T-cell (primary cell): Measurements from ENCODE around the gene CCR8. TPM values are rescaled to one million over a fixed set of nuclear protein-coding genes. Genes with fewer than 3 reads are reported as not detected.

Experiments
- ATAC-seq, 4 experiments: fragments of 200-7000 bp in 3 of 4; fragments of 150-1000 bp in 1 of 4; cut with Tn5 transposase; replicated peaks in 1 of 4; 1 replicate in 3 of 4; 2 replicates in 1 of 4; pipeline ENCODE4 v1.10.0; 2021; ENCODE audit warnings: moderate library complexity in 3 of 4, mild to moderate bottlenecking in 2 of 4, moderate number of reproducible peaks in 1 of 4
- CTCF ChIA-PET, 2 donors: fragments of 300-600 bp; sonication (Branson Sonifier 250); formaldehyde crosslinking; loops; one replicate each; lab custom pipeline; 2022; ENCODE audit warnings: antibody characterized with exemption in 2 of 2; lab: Charles Lee
- POLR2A ChIA-PET, 2 donors: fragments of 300-600 bp; sonication (Branson Sonifier 250); formaldehyde crosslinking; loops; one replicate each; lab custom pipeline; 2022; ENCODE audit warnings: antibody characterized with exemption in 2 of 2; lab: Charles Lee
- DNase-seq, 35 experiments: peaks; one replicate each; pipeline versions ENCODE4 v3.0.0 to v3.0.0-alpha.2; 2013 to 2023
- H3K27ac ChIP-seq: one replicate; pipeline ENCODE4 v1.5.1; 2013; ENCODE audit warnings: low read length
- H3K27me3 ChIP-seq, 2 experiments: replicated peaks in 1 of 2; 1 replicate in 1 of 2; 2 replicates in 1 of 2; pipeline versions ENCODE4 v1.6.1 to v1.7.0; 2013; ENCODE audit warnings: low read length in 1 of 2, mixed read lengths in 1 of 2; ENCODE audit not compliant: control insufficient read depth in 2 of 2, insufficient read depth in 2 of 2; ENCODE audit errors: extremely low read depth in 1 of 2
- H3K36me3 ChIP-seq, 2 donors: 1 replicate in 1 of 2; 2 replicates in 1 of 2; pipeline versions ENCODE4 v1.6.1 to v1.7.0; 2013; ENCODE audit warnings: low read length in 1 of 2; ENCODE audit not compliant: control insufficient read depth in 2 of 2, insufficient read depth in 1 of 2; ENCODE audit errors: extremely low read depth in 1 of 2
- H3K4me1 ChIP-seq, 2 experiments: 1 replicate in 1 of 2; 2 replicates in 1 of 2; pipeline versions ENCODE4 v1.6.1 to v1.7.0; 2013; ENCODE audit warnings: low read length in 2 of 2, mixed read lengths in 1 of 2; ENCODE audit not compliant: insufficient read depth in 2 of 2, control insufficient read depth in 1 of 2; ENCODE audit errors: extremely low read depth in 1 of 2
- H3K4me3 ChIP-seq, 2 donors: 1 replicate in 1 of 2; 2 replicates in 1 of 2; pipeline versions ENCODE4 v1.5.1 to v1.7.0; 2013; ENCODE audit warnings: mild to moderate bottlenecking in 2 of 2, low read length in 1 of 2, moderate library complexity in 1 of 2; ENCODE audit not compliant: control insufficient read depth in 1 of 2; ENCODE audit errors: extremely low read depth in 1 of 2
- H3K9me3 ChIP-seq: 2 replicates; pipeline ENCODE4 v1.7.0; 2013
- H3K27ac Mint-ChIP-seq, 2 donors: one replicate each; pipeline ENCODE4 v1.8.0; 2020 to 2021; ENCODE audit warnings: mild to moderate bottlenecking in 2 of 2, mixed read lengths in 2 of 2
- H3K27me3 Mint-ChIP-seq, 2 donors: one replicate each; pipeline ENCODE4 v1.8.0; 2021 to 2022; ENCODE audit warnings: mixed read lengths in 2 of 2
- H3K36me3 Mint-ChIP-seq: one replicate; pipeline ENCODE4 v1.8.0; 2021; ENCODE audit warnings: mixed read lengths
- H3K4me1 Mint-ChIP-seq, 3 donors: one replicate each; pipeline ENCODE4 v1.8.0; 2020 to 2022; ENCODE audit warnings: mixed read lengths in 3 of 3, mild to moderate bottlenecking in 1 of 3
- H3K4me3 Mint-ChIP-seq, 3 donors: one replicate each; pipeline ENCODE4 v1.8.0; 2020 to 2022; ENCODE audit warnings: mild to moderate bottlenecking in 3 of 3, mixed read lengths in 3 of 3, moderate library complexity in 3 of 3
- H3K9me3 Mint-ChIP-seq, 3 donors: one replicate each; pipeline ENCODE4 v1.8.0; 2020 to 2022; ENCODE audit warnings: mixed read lengths in 3 of 3
- WGBS: methylation state at CpG from one replicate; pipeline ENCODE4 v1.1.5; 2013; ENCODE audit warnings: missing lambda C conversion rate; ENCODE audit not compliant: insufficient coverage; 5-methylcytosine and 5-hydroxymethylcytosine counted together
- total RNA-seq, 35 experiments: library from RNA in 6 of 35; stranded (reverse) in 6 of 35; fragments of 120-200 nt in 1 of 35; gene quantifications; one replicate each; pipeline versions ENCODE4 v1.2.1 to v1.2.4 and lab custom pipeline; 2013 to 2026

Gene CCR8
- total RNA-seq, 5 donors from 2014 or later (not counting 1 experiment from before 2014, with no cell fraction given), result 1.9 to 6.7 (median 2.8) TPM

GRCh38 chr3:39372833-39373232, 43.3 kb downstream of the CCR8 start:
- peaks cover 0 to under 1% (median under 1%) of the 10 kb centered on the region in 3 donors for H3K4me1 Mint-ChIP-seq
- H3K27me3 Mint-ChIP-seq, result no peaks in the 10 kb centered on the region
- Histone ChIP-seq H3K9me3 (no peaks in the 10 kb centered on the region), H3K4me1 (peaks cover under 1% of the 10 kb centered on the region in 2 experiments), H3K36me3 (no peaks in the 10 kb centered on the region), H3K27ac (no peak overlapping the region), H3K4me3 (no peak overlapping the region), H3K27me3 (peaks cover 0 to 3% of the 10 kb centered on the region in 2 experiments)
- DNase-seq (no peak), ATAC-seq (no peak)
- no peaks in the 10 kb centered on the region for H3K36me3 Mint-ChIP-seq
- H3K9me3 Mint-ChIP-seq, result peaks cover 0 to 3% (median 0%) of the 10 kb centered on the region in 3 donors
- H3K27ac Mint-ChIP-seq, result no peak overlapping the region
- POLR2A ChIA-PET, result interaction anchor here (0.6 kb wide), 2 partner anchors 30 to 50 kb away, joined by 3 to 4 read pairs; no protein-coding TSS in a partner anchor
- CTCF ChIA-PET, result interaction anchor here in 1 of 2 donors (0.6 to 0.9 kb wide), 2 partner anchors 80 to 85 kb away, joined by 3 read pairs; no protein-coding TSS in a partner anchor
- H3K4me3 Mint-ChIP-seq, result no peak overlapping the region

GRCh38 chr3:39376959-39377634, 47.6 kb downstream of the CCR8 start:
- H3K4me3 Mint-ChIP-seq, result no peak overlapping the region
- 79% methylated on average over 2 of the region's 5 CpGs for WGBS
- Histone ChIP-seq H3K9me3 (no peaks in the 10 kb centered on the region), H3K4me3 (no peak overlapping the region), H3K4me1 (peaks cover 2 to 3% of the 10 kb centered on the region in 2 experiments), H3K27ac (no peak overlapping the region), H3K36me3 (no peaks in the 10 kb centered on the region), H3K27me3 (peaks cover 0 to 3% of the 10 kb centered on the region in 2 experiments)
- ChIA-PET POLR2A (no interaction called here), CTCF (interaction anchor here (0.6 to 1.8 kb wide), 7 partner anchors 10 to 949 kb away, joined by 3 to 18 read pairs (median 4); no protein-coding TSS in a partner anchor)
- peaks cover 6 to 7% (median 7%) of the 10 kb centered on the region in 3 donors for H3K4me1 Mint-ChIP-seq
- no peaks in the 10 kb centered on the region for H3K9me3 Mint-ChIP-seq
- no peak for ATAC-seq
- no peaks in the 10 kb centered on the region for H3K36me3 Mint-ChIP-seq
- no peak overlapping the region for H3K27ac Mint-ChIP-seq
- H3K27me3 Mint-ChIP-seq, result no peaks in the 10 kb centered on the region
- no peak for DNase-seq

- H3K4me3 ChIP-seq, result no peak overlapping the region
- H3K4me1 ChIP-seq, result peaks cover 9 to 10% of the 10 kb centered on the region in 2 experiments
- ChIA-PET POLR2A (no interaction called here), CTCF (interaction anchor here (0.6 to 1.8 kb wide), 19 partner anchors 9 to 935 kb away, joined by 3 to 18 read pairs (median 3); no protein-coding TSS in a partner anchor)
- Mint-ChIP-seq H3K27ac (no peak overlapping the region), H3K36me3 (no peaks in the 10 kb centered on the region), H3K4me3 (no peak overlapping the region), H3K4me1 (peaks cover 7 to 15% (median 13%) of the 10 kb centered on the region in 3 donors), H3K27me3 (no peaks in the 10 kb centered on the region), H3K9me3 (no peaks in the 10 kb centered on the region)
- whole genome bisulfite sequencing, result 29% methylated on average over 2 of the region's 4 CpGs
- no peaks in the 10 kb centered on the region for H3K36me3 ChIP-seq
- H3K9me3 ChIP-seq, result no peaks in the 10 kb centered on the region
- H3K27ac ChIP-seq, result no peak overlapping the region
- ATAC-seq (peak; percentile 62 to 81 (median 79)), DNase-seq (peak; percentile 15 to 79 (median 50))
- peaks cover 0 to 3% of the 10 kb centered on the region in 2 experiments for H3K27me3 ChIP-seq
Observed at GRCh38 chr3:39378088-39378487, 48.6 kb downstream of the CCR8 start.

GRCh38 chr3:39378957-39379777, 49.7 kb downstream of the CCR8 start:
- Mint-ChIP-seq H3K4me3 (no peak overlapping the region), H3K36me3 (no peaks in the 10 kb centered on the region)
- no peak for ATAC-seq

GRCh38 chr3:39379778-39380155, 50.3 kb downstream of the CCR8 start:
- no peak overlapping the region for H3K27ac Mint-ChIP-seq
- H3K27me3 Mint-ChIP-seq, result no peaks in the 10 kb centered on the region
- H3K9me3 Mint-ChIP-seq, result no peaks in the 10 kb centered on the region
- no peak for ATAC-seq
- WGBS, result no CpG with 5 or more reads among the region's 5 CpGs
- H3K4me1 ChIP-seq, result peaks cover 10 to 23% of the 10 kb centered on the region in 2 experiments
- CTCF ChIA-PET, result interaction anchor here (0.6 to 0.7 kb wide), 4 partner anchors 32 to 1239 kb away, joined by 3 to 5 read pairs (median 4); no protein-coding TSS in a partner anchor
- H3K4me3 Mint-ChIP-seq, result no peak overlapping the region
- peaks cover 0 to 2% of the 10 kb centered on the region in 2 experiments for H3K27me3 ChIP-seq
- no peaks in the 10 kb centered on the region for H3K9me3 ChIP-seq
- no peaks in the 10 kb centered on the region for H3K36me3 ChIP-seq
- no peak for DNase-seq
- no peaks in the 10 kb centered on the region for H3K36me3 Mint-ChIP-seq
- POLR2A ChIA-PET, result no interaction called here
- H3K4me3 ChIP-seq, result no peak overlapping the region
- H3K4me1 Mint-ChIP-seq, result peaks cover 12 to 24% (median 18%) of the 10 kb centered on the region in 3 donors
- H3K27ac ChIP-seq, result no peak overlapping the region

More at GRCh38 chr3:39378957-39379777, 49.7 kb downstream of the CCR8 start:
- H3K27ac ChIP-seq, result no peak overlapping the region
- ChIA-PET POLR2A (no interaction called here), CTCF (interaction anchor here (0.6 to 1.5 kb wide), 7 partner anchors 32 to 1239 kb away, joined by 3 to 6 read pairs (median 4); no protein-coding TSS in a partner anchor)
- no peak overlapping the region for H3K27ac Mint-ChIP-seq
- H3K27me3 ChIP-seq, result peaks cover 0 to 3% of the 10 kb centered on the region in 2 experiments
- over 99% methylated on average over 9 of the region's 10 CpGs for WGBS
- H3K4me1 ChIP-seq, result peaks cover 10 to 18% of the 10 kb centered on the region in 2 experiments
- DNase-seq, result no peak
- no peaks in the 10 kb centered on the region for H3K27me3 Mint-ChIP-seq
- no peaks in the 10 kb centered on the region for H3K9me3 Mint-ChIP-seq
- peaks cover 7 to 20% (median 13%) of the 10 kb centered on the region in 3 donors for H3K4me1 Mint-ChIP-seq
- no peak overlapping the region for H3K4me3 ChIP-seq
- H3K36me3 ChIP-seq, result no peaks in the 10 kb centered on the region
- no peaks in the 10 kb centered on the region for H3K9me3 ChIP-seq

- H3K27me3 ChIP-seq, result no peaks in the 10 kb centered on the region
- POLR2A ChIA-PET, result no interaction called here
- Mint-ChIP-seq H3K36me3 (peaks cover 3% of the 10 kb centered on the region), H3K27ac (peak overlapping the region in 1 of 2 donors; percentile 46), H3K4me3 (no peak overlapping the region), H3K9me3 (no peaks in the 10 kb centered on the region), H3K4me1 (peaks cover 29 to 40% (median 33%) of the 10 kb centered on the region in 3 donors), H3K27me3 (no peaks in the 10 kb centered on the region)
- no CpG with 5 or more reads among the region's 3 CpGs for WGBS
- no peaks in the 10 kb centered on the region for H3K36me3 ChIP-seq
- ATAC-seq (no peak), DNase-seq (no peak)
- H3K4me3 ChIP-seq, result no peak overlapping the region
- no peaks in the 10 kb centered on the region for H3K9me3 ChIP-seq
- CTCF ChIA-PET, result no interaction called here
- no peak overlapping the region for H3K27ac ChIP-seq
- H3K4me1 ChIP-seq, result peaks cover 22 to 38% of the 10 kb centered on the region in 2 experiments
Observed at GRCh38 chr3:39381432-39381831, 51.9 kb downstream of the CCR8 start.
